ENCODE data around the gene TMUB1. TPM values are rescaled to one million over a fixed set of nuclear protein-coding genes. Genes with fewer than 3 reads are reported as not detected.

Gene TMUB1
- total and polyA plus RNA-seq, 9 of the 15 experiments (the other 6 are each of a cell fraction or from before 2014, with no cell fraction given): 0.14 to 241 (median 74.1) TPM

GRCh38 chr7:151057506-151057988, 25.7 kb downstream of the TMUB1 start, which contains the start of gene CDK5 (continued):
- TF ChIP-seq PRDM10 (IDR thresholded peaks at IDR 0.05; ENCODE audit: partially characterized antibody) (no peak), ZNF133 (CRISPR knock-in tag; IDR thresholded peaks at IDR 0.05) (no peak), MAFG (tag; conservative IDR thresholded peaks at IDR 0.05) (no peak), NCOA1 (IDR thresholded peaks at IDR 0.05; ENCODE audit: low read depth) (no peak), MYBL2 (IDR thresholded peaks at IDR 0.05; ENCODE audit: low read depth) (no peak), MYBL2 (CRISPR knock-in tag; IDR thresholded peaks at IDR 0.05; ENCODE audit: borderline replicate concordance) (no peak), CEBPB (tag; IDR thresholded peaks at IDR 0.05) (no peak), ZNF696 (CRISPR knock-in tag; conservative IDR thresholded peaks at IDR 0.05) (no peak), UBTF (IDR thresholded peaks at IDR 0.05; ENCODE audit: borderline replicate concordance in 1 of 2, low read depth in 2 of 2, low read length in 2 of 2) (no peak), ZFP36 (IDR thresholded peaks at IDR 0.05; ENCODE audit: low read depth, low read length, partially characterized antibody) (no peak), ELF4 (CRISPR knock-in tag; IDR thresholded peaks at IDR 0.05) (no peak), ARNT (IDR thresholded peaks at IDR 0.05) (no peak), ZNF79 (CRISPR knock-in tag; IDR thresholded peaks at IDR 0.05; ENCODE audit: low read depth) (no peak), HCFC1 (IDR thresholded peaks at IDR 0.05; ENCODE audit: low read depth, low read length) (no peak), NR2C2 (CRISPR knock-in tag; IDR thresholded peaks at IDR 0.05) (no peak), NR2C2 (tag; IDR thresholded peaks at IDR 0.05) (no peak), ZNF583 (CRISPR knock-in tag; IDR thresholded peaks at IDR 0.05) (no peak; the same call in 1 of the 2 replicates), TFAM (CRISPR knock-in tag; conservative IDR thresholded peaks at IDR 0.05) (no peak), PHF21A (IDR thresholded peaks at IDR 0.05; ENCODE audit: borderline replicate concordance, low read depth) (no peak), RBM17 (IDR thresholded peaks at IDR 0.05; ENCODE audit: borderline replicate concordance, low read depth, low read length) (no peak), HIVEP1 (CRISPR knock-in tag; IDR thresholded peaks at IDR 0.05) (no peak), FOXP1 (CRISPR knock-in tag; IDR thresholded peaks at IDR 0.05) (no peak), ZHX1 (conservative IDR thresholded peaks at IDR 0.05; ENCODE audit: low read length) (no peak; the same call in 1 of the 2 replicates)

All from K562 (cell line).